Tibial nerve (tissue), 4 donors: ENCODE results near the gene ATP1B1. TPM values are rescaled to one million over a fixed set of nuclear protein-coding genes. Genes with fewer than 3 reads are reported as not detected.

Experiments used
- DNase-seq, 2 donors: peaks; one replicate each; pipeline ENCODE4 v3.0.0-alpha.2; 2019; ENCODE audit warnings: low spot score in 2 of 2
- H3K27ac ChIP-seq, 4 donors: fragments of 200-600 bp; sonication (generic) in 3 of 4; one replicate each; pipeline ENCODE4 v1.5.1; 2017 to 2019; ENCODE audit warnings: mild to moderate bottlenecking in 1 of 4
- H3K27me3 ChIP-seq, 2 donors: fragments of 200-600 bp; sonication (generic) in 1 of 2; one replicate each; pipeline versions ENCODE4 v1.5.1 to v1.6.0; 2017 to 2019
- H3K36me3 ChIP-seq, 3 donors: fragments of 200-600 bp; sonication (generic); one replicate each; pipeline ENCODE4 v1.5.1; 2018 to 2019
- H3K4me1 ChIP-seq, 4 donors: fragments of 200-600 bp; sonication (generic) in 3 of 4; one replicate each; pipeline ENCODE4 v1.5.1; 2017 to 2019
- H3K4me3 ChIP-seq, 4 donors: fragments of 200-600 bp; sonication (generic) in 3 of 4; one replicate each; pipeline ENCODE4 v1.5.1; 2017 to 2019; ENCODE audit warnings: mild to moderate bottlenecking in 1 of 4, moderate library complexity in 1 of 4
- H3K9me3 ChIP-seq, 4 donors: fragments of 200-600 bp; sonication (generic) in 3 of 4; one replicate each; pipeline ENCODE4 v1.5.1; 2017 to 2019
- EP300 ChIP-seq, 2 donors: sonication (generic); formaldehyde crosslinking; IDR thresholded peaks; one replicate each; pipeline ENCODE4 v1.6.1; 2017; ENCODE audit warnings: antibody characterized with exemption in 2 of 2, mild to moderate bottlenecking in 1 of 2
- POLR2A ChIP-seq, 2 donors: fragments of 450-650 bp; IDR thresholded peaks; one replicate each; pipeline ENCODE4 v1.6.1; 2017; ENCODE audit warnings: antibody characterized with exemption in 2 of 2, mild to moderate bottlenecking in 2 of 2, moderate library complexity in 2 of 2
- WGBS, 2 donors: methylation state at CpG; one replicate each; pipeline ENCODE4 v1.1.5; 2018; 5-methylcytosine and 5-hydroxymethylcytosine counted together
- total RNA-seq, 4 donors: library from RNA; depleted of rRNA; stranded (reverse); fragments of >200 nt; gene quantifications; one replicate each; pipeline ENCODE4 v1.1.0, GENCODE V29; 2016
- TF ChIP-seq, protein P1 (sequence below), 5 experiments: fragments of 200-600 bp in 3 of 5; fragments of 450-650 bp in 2 of 5; sonication (generic) in 3 of 5; IDR thresholded peaks; one replicate each; pipeline ENCODE4 v1.5.1; 2016 to 2019; ENCODE audit warnings: antibody characterized with exemption in 5 of 5, mild to moderate bottlenecking in 3 of 5, moderate library complexity in 2 of 5

ATP1B1 gene
- total RNA-seq, 4 donors from 2014 or later, result 6.0 to 21.9 (median 12.2) TPM

DNA sequence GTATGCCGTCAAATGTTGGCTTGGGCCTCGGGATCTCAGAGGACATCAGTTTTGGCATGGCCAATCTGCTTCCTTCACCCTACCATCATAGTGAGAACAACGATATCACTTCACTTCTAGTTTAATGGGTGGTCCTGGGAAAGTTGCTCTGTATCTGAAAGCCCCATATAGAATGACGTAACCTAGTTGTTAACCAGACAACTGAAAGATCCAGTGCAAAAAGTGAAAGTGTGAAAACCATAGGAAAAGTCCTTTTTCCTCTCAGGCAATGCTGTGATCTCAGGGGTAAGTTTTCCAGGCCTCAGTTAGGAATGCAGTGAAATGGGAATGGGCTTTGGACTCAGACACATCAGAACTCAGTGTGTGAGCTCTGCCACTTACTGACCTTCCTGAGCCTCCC, 18.6 kb upstream of the ATP1B1 start:
- no peaks in the 10 kb centered on the region for H3K36me3 ChIP-seq
- H3K27ac ChIP-seq, result no peak overlapping the region
- no peak for DNase-seq
- H3K4me1 ChIP-seq, result peaks cover 0 to 12% (median 0%) of the 10 kb centered on the region in 4 donors
- no peaks in the 10 kb centered on the region for H3K27me3 ChIP-seq
- TF ChIP-seq EP300 (IDR thresholded peaks at IDR 0.05) (no peak), POLR2A (IDR thresholded peaks at IDR 0.05) (no peak)
- TF ChIP-seq, protein P1, sequence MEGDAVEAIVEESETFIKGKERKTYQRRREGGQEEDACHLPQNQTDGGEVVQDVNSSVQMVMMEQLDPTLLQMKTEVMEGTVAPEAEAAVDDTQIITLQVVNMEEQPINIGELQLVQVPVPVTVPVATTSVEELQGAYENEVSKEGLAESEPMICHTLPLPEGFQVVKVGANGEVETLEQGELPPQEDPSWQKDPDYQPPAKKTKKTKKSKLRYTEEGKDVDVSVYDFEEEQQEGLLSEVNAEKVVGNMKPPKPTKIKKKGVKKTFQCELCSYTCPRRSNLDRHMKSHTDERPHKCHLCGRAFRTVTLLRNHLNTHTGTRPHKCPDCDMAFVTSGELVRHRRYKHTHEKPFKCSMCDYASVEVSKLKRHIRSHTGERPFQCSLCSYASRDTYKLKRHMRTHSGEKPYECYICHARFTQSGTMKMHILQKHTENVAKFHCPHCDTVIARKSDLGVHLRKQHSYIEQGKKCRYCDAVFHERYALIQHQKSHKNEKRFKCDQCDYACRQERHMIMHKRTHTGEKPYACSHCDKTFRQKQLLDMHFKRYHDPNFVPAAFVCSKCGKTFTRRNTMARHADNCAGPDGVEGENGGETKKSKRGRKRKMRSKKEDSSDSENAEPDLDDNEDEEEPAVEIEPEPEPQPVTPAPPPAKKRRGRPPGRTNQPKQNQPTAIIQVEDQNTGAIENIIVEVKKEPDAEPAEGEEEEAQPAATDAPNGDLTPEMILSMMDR (IDR thresholded peaks at IDR 0.05), result no peak
- WGBS, 2 donors, result 85 to 88% methylated on average over 4 of the region's 4 CpGs
- no peaks in the 10 kb centered on the region for H3K9me3 ChIP-seq
- no peak overlapping the region for H3K4me3 ChIP-seq

DNA sequence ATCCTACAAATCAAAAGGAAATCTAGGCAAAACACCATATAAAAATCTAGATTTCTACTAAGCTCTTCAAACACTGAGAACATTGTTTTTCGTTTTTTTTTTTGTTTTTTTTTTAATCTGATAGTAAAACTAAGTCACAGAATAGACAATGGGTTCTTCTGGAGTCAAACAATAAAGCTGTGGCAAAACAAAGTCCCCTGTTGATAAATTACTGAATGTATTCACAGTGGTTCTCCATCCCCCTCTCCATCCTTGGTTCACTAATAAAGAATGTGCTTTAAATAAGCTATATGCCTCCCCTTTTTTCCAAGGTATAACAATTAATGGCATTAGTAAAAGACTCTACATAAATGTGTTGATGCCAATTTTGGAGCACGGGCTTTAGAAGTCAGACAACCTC, 16.7 kb upstream of the ATP1B1 start:
- Histone ChIP-seq H3K36me3 (no peaks in the 10 kb centered on the region), H3K27me3 (no peaks in the 10 kb centered on the region), H3K4me1 (peaks cover 0 to 12% (median 0%) of the 10 kb centered on the region in 4 donors), H3K27ac (no peak overlapping the region), H3K4me3 (no peak overlapping the region), H3K9me3 (no peaks in the 10 kb centered on the region)
- TF ChIP-seq EP300 (IDR thresholded peaks at IDR 0.05) (no peak), POLR2A (IDR thresholded peaks at IDR 0.05) (no peak)
- TF ChIP-seq, protein P1 (IDR thresholded peaks at IDR 0.05), result no peak
- WGBS, 2 donors, result 44 to 57% methylated on average over 2 of the region's 2 CpGs
- DNase-seq, result no peak

DNA sequence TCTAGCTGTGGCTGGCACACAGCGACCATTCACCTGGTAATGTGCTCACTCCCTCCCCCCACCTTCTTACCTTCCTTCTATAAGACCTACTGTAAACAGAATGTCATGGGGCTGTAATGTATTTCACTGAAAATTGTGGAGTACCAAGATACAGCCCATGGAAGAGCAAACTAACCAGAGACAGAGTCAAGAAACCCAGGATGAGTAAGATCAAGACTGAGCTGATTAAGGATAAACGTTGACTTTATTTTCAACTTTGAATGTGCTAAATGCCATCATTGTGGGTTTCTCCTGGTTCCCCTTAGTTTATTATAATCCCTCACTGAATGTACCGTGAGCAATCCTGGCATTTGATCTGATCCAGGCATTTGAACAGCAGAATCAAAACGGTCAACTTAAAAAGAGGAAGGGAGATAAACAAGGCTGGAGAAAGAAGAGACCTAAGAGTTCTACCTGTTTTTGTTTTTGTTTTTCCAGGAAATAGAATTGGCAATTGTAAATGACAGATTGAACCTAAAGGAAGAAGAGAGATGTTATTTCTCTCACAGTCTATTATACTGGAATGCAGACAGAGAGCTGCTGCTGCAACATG, 16.1 kb upstream of the ATP1B1 start:
- no peak overlapping the region for H3K27ac ChIP-seq
- H3K4me3 ChIP-seq, result no peak overlapping the region
- no peaks in the 10 kb centered on the region for H3K36me3 ChIP-seq
- H3K4me1 ChIP-seq, result peaks cover 0 to 12% (median 0%) of the 10 kb centered on the region in 4 donors
- DNase-seq, result no peak
- WGBS, 2 donors, result 62 to 63% methylated on average over 4 of the region's 4 CpGs
- no peak for TF ChIP-seq EP300 (IDR thresholded peaks at IDR 0.05)
- TF ChIP-seq POLR2A (IDR thresholded peaks at IDR 0.05), result no peak
- TF ChIP-seq, protein P1 (IDR thresholded peaks at IDR 0.05), result no peak
- H3K9me3 ChIP-seq, result no peaks in the 10 kb centered on the region
- H3K27me3 ChIP-seq, result no peaks in the 10 kb centered on the region

DNA sequence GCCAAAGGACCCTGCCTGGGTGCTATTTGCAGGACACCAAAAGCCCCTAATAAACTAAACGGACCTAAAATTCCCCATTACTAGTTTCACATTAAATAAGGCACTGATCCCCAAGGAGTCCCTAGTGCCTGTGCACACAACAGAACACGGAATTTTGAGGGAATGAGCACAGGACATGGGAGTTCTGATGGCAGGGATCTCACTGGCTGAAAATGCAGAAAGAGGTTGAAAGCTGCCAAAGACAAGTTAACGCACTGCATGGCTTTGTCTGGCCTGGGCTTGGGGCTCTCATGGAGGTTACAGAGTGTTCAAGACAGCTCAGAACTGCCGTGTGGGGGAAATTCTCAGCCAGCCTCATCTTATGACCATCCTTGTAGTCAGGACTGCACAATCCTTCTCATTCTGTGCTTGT, 15.6 kb upstream of the ATP1B1 start:
- Histone ChIP-seq H3K27ac (no peak overlapping the region), H3K27me3 (no peaks in the 10 kb centered on the region), H3K36me3 (no peaks in the 10 kb centered on the region), H3K4me3 (no peak overlapping the region), H3K9me3 (no peaks in the 10 kb centered on the region), H3K4me1 (peaks cover 0 to 12% (median 0%) of the 10 kb centered on the region in 4 donors)
- WGBS, 2 donors, result 39 to 54% methylated on average over 4 of the region's 4 CpGs
- TF ChIP-seq POLR2A (IDR thresholded peaks at IDR 0.05) (no peak), EP300 (IDR thresholded peaks at IDR 0.05) (no peak)
- TF ChIP-seq, protein P1 (IDR thresholded peaks at IDR 0.05), result no peak
- no peak for DNase-seq

DNA sequence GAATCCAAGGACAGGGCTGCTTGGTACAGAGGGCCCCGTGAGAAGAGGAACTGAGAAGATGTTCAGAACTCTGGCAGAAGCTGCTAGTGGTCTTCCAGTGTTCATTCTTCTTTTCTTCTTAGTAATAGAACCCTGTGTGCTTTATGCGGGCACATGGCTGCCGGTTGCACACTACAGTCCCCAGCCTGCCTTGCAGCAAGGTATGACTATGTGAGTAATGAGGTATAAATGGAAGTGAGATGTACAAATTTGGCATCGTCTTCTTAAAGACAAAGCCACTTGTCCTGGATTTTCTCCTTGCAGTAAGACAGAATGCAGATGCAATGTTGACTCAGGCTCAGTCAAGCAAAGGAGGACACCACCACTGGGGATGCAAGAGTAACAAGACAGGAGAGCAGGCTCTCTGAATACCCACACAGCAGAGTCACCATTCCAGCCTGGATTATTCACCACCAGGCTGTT, 15.0 kb upstream of the ATP1B1 start:
- no peak for DNase-seq
- no peak for TF ChIP-seq POLR2A (IDR thresholded peaks at IDR 0.05)
- H3K4me1 ChIP-seq, result peaks cover 0 to 12% (median 0%) of the 10 kb centered on the region in 4 donors
- H3K4me3 ChIP-seq, result no peak overlapping the region
- WGBS, 2 donors, result 92 to 95% methylated on average over 4 of the region's 4 CpGs
- no peaks in the 10 kb centered on the region for H3K27me3 ChIP-seq
- H3K27ac ChIP-seq, result no peak overlapping the region
- no peaks in the 10 kb centered on the region for H3K36me3 ChIP-seq
- no peaks in the 10 kb centered on the region for H3K9me3 ChIP-seq
